ENCODE measurements around the gene CDH4.

CDH4 gene

GRCh38 chr20:61656198-61656597 lies 404.1 kb downstream of the CDH4 start:
- TF ChIP-seq POLR2AphosphoS5 (IDR thresholded peaks at IDR 0.05; ENCODE audit: low read depth, low read length) (no peak), FOXP2 (optimal IDR thresholded peaks at IDR 0.05; ENCODE audit: borderline replicate concordance, extremely low read depth, extremely low read length, insufficient read depth) (no peak), SIN3A (IDR thresholded peaks at IDR 0.05; ENCODE audit: borderline replicate concordance, insufficient read depth, low read length) (no peak), REST (IDR thresholded peaks at IDR 0.05; ENCODE audit: insufficient read depth in 1 of 2, low read depth in 2 of 2, low read length in 2 of 2) (no peak), TAF1 (IDR thresholded peaks at IDR 0.05; ENCODE audit: borderline replicate concordance, insufficient read depth, low read length) (no peak)

- TF ChIP-seq TAF1 (IDR thresholded peaks at IDR 0.05; ENCODE audit: borderline replicate concordance, insufficient read depth, low read length) (no peak), POLR2AphosphoS5 (IDR thresholded peaks at IDR 0.05; ENCODE audit: low read depth, low read length) (no peak), SIN3A (IDR thresholded peaks at IDR 0.05; ENCODE audit: borderline replicate concordance, insufficient read depth, low read length) (no peak), FOXP2 (optimal IDR thresholded peaks at IDR 0.05; ENCODE audit: borderline replicate concordance, extremely low read depth, extremely low read length, insufficient read depth) (no peak), REST (IDR thresholded peaks at IDR 0.05; ENCODE audit: insufficient read depth in 1 of 2, low read depth in 2 of 2, low read length in 2 of 2) (no peak)
Observed at GRCh38 chr20:61657721-61658377, 405.8 kb downstream of the CDH4 start.

- no peak for TF ChIP-seq REST (IDR thresholded peaks at IDR 0.05; ENCODE audit: insufficient read depth in 1 of 2, low read depth in 2 of 2, low read length in 2 of 2)
- no peak for TF ChIP-seq FOXP2 (optimal IDR thresholded peaks at IDR 0.05; ENCODE audit: borderline replicate concordance, extremely low read depth, extremely low read length, insufficient read depth)
- TF ChIP-seq POLR2AphosphoS5 (IDR thresholded peaks at IDR 0.05; ENCODE audit: low read depth, low read length) = no peak
- no peak for TF ChIP-seq SIN3A (IDR thresholded peaks at IDR 0.05; ENCODE audit: borderline replicate concordance, insufficient read depth, low read length)
- no peak for TF ChIP-seq TAF1 (IDR thresholded peaks at IDR 0.05; ENCODE audit: borderline replicate concordance, insufficient read depth, low read length)
Observed at GRCh38 chr20:61658563-61658962, 406.5 kb downstream of the CDH4 start.

GRCh38 chr20:61659246-61659993 lies 407.4 kb downstream of the CDH4 start:
- TF ChIP-seq TAF1 (IDR thresholded peaks at IDR 0.05; ENCODE audit: borderline replicate concordance, insufficient read depth, low read length) (no peak), FOXP2 (optimal IDR thresholded peaks at IDR 0.05; ENCODE audit: borderline replicate concordance, extremely low read depth, extremely low read length, insufficient read depth) (no peak), SIN3A (IDR thresholded peaks at IDR 0.05; ENCODE audit: borderline replicate concordance, insufficient read depth, low read length) (no peak), POLR2AphosphoS5 (IDR thresholded peaks at IDR 0.05; ENCODE audit: low read depth, low read length) (no peak), REST (IDR thresholded peaks at IDR 0.05; ENCODE audit: insufficient read depth in 1 of 2, low read depth in 2 of 2, low read length in 2 of 2) (no peak)

Measured in PFSK-1 (cell line).